Nephron (organoid): Measurements from ENCODE around the gene MCEMP1.
A peak's percentile ranks its signal among the peaks of the same experiment; 100 is the strongest.

Experiments
- H3K27ac Mint-ChIP-seq, 3 experiments: 2 replicates each; pipeline ENCODE4 v1.8.0; 2020; ENCODE audit warnings: mixed read lengths in 3 of 3, mild to moderate bottlenecking in 2 of 3, moderate library complexity in 1 of 3
- H3K27me3 Mint-ChIP-seq: 2 replicates; pipeline ENCODE4 v1.8.0; 2021; ENCODE audit warnings: low read depth, mild to moderate bottlenecking, moderate library complexity, mixed read lengths
- H3K36me3 Mint-ChIP-seq: 2 replicates; pipeline ENCODE4 v1.8.0; 2020; ENCODE audit warnings: low read depth, mixed read lengths
- H3K4me1 Mint-ChIP-seq: 2 replicates; pipeline ENCODE4 v1.8.0; 2020; ENCODE audit warnings: mixed read lengths
- H3K4me3 Mint-ChIP-seq, 3 experiments: 2 replicates each; pipeline ENCODE4 v1.8.0; 2020; ENCODE audit warnings: mild to moderate bottlenecking in 3 of 3, mixed read lengths in 3 of 3, moderate library complexity in 2 of 3
- H3K9me3 Mint-ChIP-seq: 2 replicates; pipeline ENCODE4 v1.8.0; 2020; ENCODE audit warnings: mixed read lengths
- TF ChIP-seq, protein P1 (sequence below), 3 experiments: fragments of 200-600 bp; sonication (generic); IDR thresholded peaks; one replicate each; pipeline ENCODE4 v1.5.0; 2021; ENCODE audit warnings: antibody characterized with exemption in 3 of 3; ENCODE audit not compliant: unreplicated experiment in 3 of 3

Gene MCEMP1

DNA sequence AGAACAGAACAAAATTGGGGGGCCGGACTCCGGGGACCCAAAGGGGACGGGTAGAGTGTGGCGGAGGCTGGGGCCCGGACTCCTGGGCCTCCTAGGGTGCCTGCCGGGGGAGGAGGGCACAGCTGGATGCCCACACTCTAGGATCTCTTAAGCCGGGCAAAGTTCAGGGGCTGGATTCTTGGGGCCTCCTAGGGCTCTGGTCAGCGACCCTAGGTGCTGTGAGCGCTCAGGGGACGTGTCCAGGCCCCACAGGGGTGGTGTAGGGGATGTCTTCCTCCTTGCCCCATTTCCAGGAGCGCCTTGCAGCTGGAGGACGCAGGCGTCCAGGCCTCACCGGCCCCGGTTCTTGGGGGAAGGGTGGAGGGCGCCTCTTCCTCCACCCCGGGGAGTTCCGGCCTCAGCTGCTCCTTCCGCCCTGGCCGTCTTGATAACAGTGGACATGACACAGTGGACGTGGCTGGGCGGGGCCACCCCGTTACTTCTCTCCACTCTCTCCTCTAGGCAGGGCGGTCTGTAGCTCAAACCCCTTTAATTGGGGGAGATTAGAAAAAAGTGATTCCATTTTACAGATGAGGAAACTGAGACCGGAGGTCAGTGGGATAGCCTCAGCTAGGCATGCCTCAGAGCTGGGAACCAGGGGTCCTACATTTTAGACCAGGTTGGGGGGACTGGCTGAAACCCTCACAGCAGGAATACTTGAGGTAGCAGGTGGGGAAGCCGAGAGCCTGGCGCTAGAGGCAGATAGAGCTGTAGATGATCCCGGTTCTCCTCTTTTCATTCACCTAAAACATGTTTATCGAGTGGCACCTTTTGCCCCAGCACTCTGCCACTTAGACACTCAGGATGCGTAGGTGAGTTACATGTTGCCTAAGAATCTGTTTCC lies 39.3 kb upstream of the MCEMP1 start:
- H3K9me3 Mint-ChIP-seq = no peaks in the 10 kb centered on the region
- no peaks in the 10 kb centered on the region for H3K4me1 Mint-ChIP-seq
- no peak overlapping the region for H3K27ac Mint-ChIP-seq
- H3K27me3 Mint-ChIP-seq = peaks cover 38% of the 10 kb centered on the region
- no peaks in the 10 kb centered on the region for H3K36me3 Mint-ChIP-seq
- TF ChIP-seq, protein P1, sequence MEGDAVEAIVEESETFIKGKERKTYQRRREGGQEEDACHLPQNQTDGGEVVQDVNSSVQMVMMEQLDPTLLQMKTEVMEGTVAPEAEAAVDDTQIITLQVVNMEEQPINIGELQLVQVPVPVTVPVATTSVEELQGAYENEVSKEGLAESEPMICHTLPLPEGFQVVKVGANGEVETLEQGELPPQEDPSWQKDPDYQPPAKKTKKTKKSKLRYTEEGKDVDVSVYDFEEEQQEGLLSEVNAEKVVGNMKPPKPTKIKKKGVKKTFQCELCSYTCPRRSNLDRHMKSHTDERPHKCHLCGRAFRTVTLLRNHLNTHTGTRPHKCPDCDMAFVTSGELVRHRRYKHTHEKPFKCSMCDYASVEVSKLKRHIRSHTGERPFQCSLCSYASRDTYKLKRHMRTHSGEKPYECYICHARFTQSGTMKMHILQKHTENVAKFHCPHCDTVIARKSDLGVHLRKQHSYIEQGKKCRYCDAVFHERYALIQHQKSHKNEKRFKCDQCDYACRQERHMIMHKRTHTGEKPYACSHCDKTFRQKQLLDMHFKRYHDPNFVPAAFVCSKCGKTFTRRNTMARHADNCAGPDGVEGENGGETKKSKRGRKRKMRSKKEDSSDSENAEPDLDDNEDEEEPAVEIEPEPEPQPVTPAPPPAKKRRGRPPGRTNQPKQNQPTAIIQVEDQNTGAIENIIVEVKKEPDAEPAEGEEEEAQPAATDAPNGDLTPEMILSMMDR (IDR thresholded peaks at IDR 0.05; ENCODE audit: unreplicated experiment in 3 of 3) = no peak
- peak overlapping the region in 2 of 3 experiments; percentile 71 to 72 for H3K4me3 Mint-ChIP-seq

DNA sequence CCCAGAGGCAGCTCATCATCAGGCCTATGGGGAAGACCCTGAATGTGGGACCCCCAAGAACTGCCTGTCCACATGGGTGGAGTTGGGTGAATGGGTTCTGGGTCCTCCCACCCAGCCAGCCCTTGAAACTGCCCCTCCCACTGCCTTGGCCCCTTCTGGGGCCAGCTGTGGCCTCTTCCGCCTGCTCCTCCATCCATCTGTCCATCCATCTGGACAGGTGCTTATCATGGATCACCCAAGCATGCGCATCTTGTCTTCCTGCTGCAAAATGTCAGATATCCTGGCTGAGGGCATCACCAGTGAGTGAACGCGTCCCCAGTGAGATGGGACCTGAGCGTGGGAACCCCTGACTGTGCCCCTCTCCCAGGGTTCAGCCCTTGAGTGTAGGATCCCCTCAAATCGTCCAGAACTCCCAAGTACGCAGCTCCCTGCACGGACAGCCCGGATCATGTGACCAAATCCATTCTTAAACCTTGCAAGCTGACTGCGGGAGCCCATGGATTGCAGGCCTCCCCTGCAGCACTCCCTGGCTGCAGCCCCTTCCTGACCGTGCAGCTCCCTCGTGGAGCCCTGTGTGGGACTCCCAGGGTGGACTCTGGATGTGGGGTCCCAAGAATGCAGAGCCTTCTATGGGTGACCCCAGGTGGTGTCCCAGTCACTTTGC lies 38.0 kb upstream of the MCEMP1 start:
- no peaks in the 10 kb centered on the region for H3K4me1 Mint-ChIP-seq
- no peaks in the 10 kb centered on the region for H3K36me3 Mint-ChIP-seq
- no peaks in the 10 kb centered on the region for H3K9me3 Mint-ChIP-seq
- TF ChIP-seq, protein P1 (IDR thresholded peaks at IDR 0.05; ENCODE audit: unreplicated experiment in 3 of 3) = no peak
- H3K4me3 Mint-ChIP-seq = peak overlapping the region; percentile 11 to 57 (median 42)
- H3K27me3 Mint-ChIP-seq = peaks cover 38% of the 10 kb centered on the region
- no peak overlapping the region for H3K27ac Mint-ChIP-seq

DNA sequence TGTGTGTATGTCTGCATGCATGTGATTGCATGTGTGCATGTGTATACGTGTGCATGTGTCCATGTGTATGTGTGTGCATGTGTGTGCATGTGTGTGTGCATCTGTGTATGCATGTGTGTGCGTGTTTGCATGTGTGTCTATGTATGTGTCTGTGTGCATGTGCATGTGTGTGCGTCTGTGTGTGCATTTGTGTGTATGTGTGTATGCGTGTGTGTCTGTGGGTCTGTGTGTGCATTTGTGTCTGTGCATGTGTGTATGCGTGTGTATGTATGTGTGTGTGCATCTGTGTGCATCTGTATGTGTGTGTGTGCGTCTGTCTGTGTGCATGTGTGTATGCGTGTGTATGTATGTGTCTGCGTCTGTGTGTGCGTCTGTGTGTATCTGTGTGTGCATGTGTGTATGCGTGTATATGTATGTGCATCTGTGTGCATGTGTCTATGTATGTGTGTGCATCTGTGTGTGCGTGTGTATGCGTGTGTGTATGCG lies 37.0 kb upstream of the MCEMP1 start:
- no peaks in the 10 kb centered on the region for H3K36me3 Mint-ChIP-seq
- no peaks in the 10 kb centered on the region for H3K9me3 Mint-ChIP-seq
- H3K27ac Mint-ChIP-seq = no peak overlapping the region
- TF ChIP-seq, protein P1 (IDR thresholded peaks at IDR 0.05; ENCODE audit: unreplicated experiment in 3 of 3) = no peak
- H3K4me3 Mint-ChIP-seq = peak overlapping the region in 2 of 3 experiments; percentile 3 to 12
- peaks cover 37% of the 10 kb centered on the region for H3K27me3 Mint-ChIP-seq
- H3K4me1 Mint-ChIP-seq = no peaks in the 10 kb centered on the region

DNA sequence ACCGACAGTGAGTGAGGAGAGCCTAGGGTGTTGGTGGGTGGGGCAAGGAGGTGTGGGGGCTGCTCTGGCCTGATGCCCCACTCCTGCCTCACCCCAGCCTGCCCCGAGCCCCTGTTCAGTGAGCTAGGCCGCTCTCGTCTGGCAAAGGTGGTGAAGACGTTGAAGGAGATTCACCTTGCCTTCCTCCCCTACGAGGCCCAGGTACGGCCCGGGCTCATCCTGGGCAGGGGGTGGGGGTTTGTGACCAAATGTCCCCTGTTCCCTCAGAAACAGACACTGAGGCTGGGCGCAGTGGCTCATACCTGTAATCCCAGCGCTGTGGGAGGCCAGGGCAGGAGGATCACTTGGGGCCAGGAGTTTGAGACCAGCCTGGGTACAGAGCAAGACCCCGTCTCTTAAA lies 36.1 kb upstream of the MCEMP1 start:
- peaks cover 28% of the 10 kb centered on the region for H3K27me3 Mint-ChIP-seq
- H3K4me3 Mint-ChIP-seq = no peak overlapping the region
- H3K27ac Mint-ChIP-seq = no peak overlapping the region
- no peaks in the 10 kb centered on the region for H3K4me1 Mint-ChIP-seq
- H3K36me3 Mint-ChIP-seq = no peaks in the 10 kb centered on the region
- H3K9me3 Mint-ChIP-seq = no peaks in the 10 kb centered on the region
- TF ChIP-seq, protein P1 (IDR thresholded peaks at IDR 0.05; ENCODE audit: unreplicated experiment in 3 of 3) = no peak

DNA sequence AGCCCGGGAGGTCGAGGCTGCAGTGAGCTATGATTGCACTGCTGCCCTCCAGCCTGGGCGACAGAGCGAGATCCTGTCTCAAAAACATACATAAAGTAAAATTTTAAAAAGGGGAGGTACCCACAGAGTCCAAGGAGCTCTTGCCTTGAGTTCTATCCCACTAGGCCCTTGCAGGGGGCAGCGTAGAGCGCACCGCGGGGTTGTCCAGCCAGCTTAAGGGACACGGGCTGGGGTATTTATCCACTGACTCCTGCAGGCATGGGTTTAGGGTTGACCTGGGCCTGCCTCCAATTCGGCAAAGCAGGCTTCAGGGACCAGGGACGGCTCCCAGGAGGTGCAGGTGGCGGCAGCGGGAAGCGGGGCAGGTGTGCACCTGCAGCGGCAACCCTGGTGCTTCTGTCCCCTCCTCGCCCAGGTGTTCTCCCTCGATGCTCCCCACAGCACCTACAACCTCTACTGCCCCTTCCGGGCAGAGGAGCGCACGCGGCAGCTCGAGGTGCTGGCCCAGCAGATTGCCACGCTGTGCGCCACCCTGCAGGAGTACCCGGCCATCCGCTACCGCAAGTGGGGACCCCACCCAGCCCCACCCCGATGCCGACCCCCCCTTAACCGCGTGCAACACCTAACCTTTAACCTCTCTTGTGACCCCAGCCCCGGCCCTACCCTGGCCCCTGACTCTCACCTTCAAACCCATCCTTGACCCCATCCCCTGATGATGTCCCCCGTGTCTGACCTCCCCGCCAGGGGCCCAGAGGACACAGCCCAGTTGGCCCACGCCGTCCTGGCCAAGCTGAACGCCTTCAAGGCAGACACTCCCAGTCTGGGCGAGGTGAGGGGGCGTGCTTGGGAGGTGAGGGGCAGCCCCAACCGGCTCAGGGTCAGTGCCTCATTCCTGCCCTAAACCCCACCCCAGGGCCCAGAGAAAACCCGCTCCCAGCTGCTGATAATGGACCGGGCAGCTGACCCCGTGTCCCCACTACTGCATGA lies 35.3 kb upstream of the MCEMP1 start:
- Mint-ChIP-seq H3K27ac (no peak overlapping the region), H3K27me3 (peaks cover 20% of the 10 kb centered on the region), H3K36me3 (no peaks in the 10 kb centered on the region), H3K9me3 (no peaks in the 10 kb centered on the region), H3K4me3 (no peak overlapping the region), H3K4me1 (no peaks in the 10 kb centered on the region)
- TF ChIP-seq, protein P1 (IDR thresholded peaks at IDR 0.05; ENCODE audit: unreplicated experiment in 3 of 3) = no peak
